Fibroblast of the aortic adventitia (primary cell): ENCODE results near the gene NPM3. TPM values are rescaled to one million over a fixed set of nuclear protein-coding genes. Genes with fewer than 3 reads are reported as not detected.

Experiments used
- DNase-seq: peaks from one replicate; pipeline ENCODE4 v3.0.0-alpha.2; 2010; ENCODE audit warnings: low read depth
- H3K4me3 ChIP-seq: 2 replicates; pipeline ENCODE4 v1.5.1; 2011; ENCODE audit warnings: low read depth, mild to moderate bottlenecking, control low read depth, low read length, moderate library complexity
- CTCF ChIP-seq: IDR thresholded peaks from 2 replicates; pipeline ENCODE4 v1.5.1; 2011; ENCODE audit warnings: mild to moderate bottlenecking, low read length, control low read depth, inconsistent platforms; ENCODE audit not compliant: insufficient read depth
- total RNA-seq: library from RNA; depleted of rRNA; stranded (reverse); fragments of >200 nt; gene quantifications from 2 replicates; pipeline ENCODE4 v1.2.3, GENCODE V29; 2012; ENCODE audit warnings: low replicate concordance

Gene NPM3
- total RNA-seq, 1 donor: 70.9 TPM

DNA sequence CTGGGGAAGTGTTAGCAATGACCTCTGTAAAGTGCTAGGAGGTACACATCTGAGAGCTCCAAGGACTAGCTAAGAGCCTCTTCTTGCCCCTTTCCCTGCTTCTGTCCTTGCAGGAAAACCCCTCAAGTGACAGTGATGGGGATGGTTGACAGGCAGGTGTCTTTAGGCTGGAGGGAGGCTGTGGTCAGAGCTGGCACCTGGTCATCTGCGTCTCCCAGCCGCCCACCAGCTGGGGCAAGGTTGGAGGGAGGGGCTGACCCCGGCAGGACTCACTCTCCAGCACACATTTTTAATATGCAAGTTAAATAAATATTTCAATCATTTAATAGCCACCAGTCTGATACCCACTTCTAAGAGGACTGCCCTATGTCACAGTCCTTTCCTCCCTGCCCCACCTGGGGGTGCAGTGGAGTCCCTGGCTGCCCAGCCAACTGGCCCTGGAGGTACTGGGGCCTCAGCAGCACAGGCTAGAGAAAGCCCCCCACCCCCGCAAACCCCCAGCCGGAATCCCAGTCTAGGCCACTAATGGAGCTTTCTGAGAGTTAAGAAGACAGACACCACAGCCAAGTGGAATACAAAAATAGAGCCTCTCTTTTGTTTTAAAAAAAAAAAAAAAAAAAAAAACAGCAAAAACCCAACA is 13.6 kb downstream of the NPM3 start:
- DNase-seq: no peak
- no peak overlapping the region for H3K4me3 ChIP-seq
- no peak for TF ChIP-seq CTCF

GRCh38 chr10:101768791-101769170 is 14.5 kb downstream of the NPM3 start:
- H3K4me3 ChIP-seq: no peak overlapping the region
- TF ChIP-seq CTCF: no peak
- no peak for DNase-seq

DNA sequence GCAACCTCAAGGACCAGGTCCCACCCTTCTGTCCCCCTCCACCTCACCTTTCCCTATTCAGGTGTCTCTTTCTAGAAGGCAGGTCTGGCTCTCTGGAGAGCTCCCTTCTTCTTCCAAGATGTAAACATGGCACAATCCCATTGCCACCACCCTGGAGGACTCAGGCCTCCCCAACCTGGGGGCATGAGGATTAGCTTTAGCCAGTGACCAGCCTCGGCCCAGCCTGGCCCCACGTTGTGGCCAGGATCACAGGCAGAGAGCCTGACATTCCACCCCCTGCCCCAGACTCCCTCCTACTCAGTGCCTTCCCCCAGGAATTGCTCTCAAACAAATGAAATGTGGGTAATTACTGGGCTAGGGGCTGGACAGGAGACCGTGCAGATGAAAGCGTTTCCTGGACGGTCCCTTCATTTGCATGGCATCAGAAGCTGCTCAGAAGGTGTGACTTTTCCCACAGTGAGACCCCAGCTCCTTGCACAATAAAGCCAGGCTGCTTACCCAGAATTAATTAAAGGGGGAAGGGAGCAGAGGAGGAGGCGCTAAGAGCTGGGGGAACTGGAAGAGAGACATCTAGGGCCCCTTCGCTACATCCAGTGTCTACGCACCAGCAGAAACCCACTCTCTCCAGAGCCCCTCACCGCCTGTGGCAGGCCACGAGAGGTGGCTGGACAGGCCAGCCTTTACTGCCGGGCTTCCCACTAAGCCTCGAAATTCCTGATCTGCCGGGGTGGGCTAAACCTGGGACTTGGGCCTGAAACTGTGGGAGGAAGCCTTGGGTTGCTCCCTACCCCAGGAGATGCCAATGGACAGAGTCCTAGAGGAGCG is 15.1 kb downstream of the NPM3 start:
- DNase-seq: no peak
- H3K4me3 ChIP-seq: no peak overlapping the region
- no peak for TF ChIP-seq CTCF

DNA sequence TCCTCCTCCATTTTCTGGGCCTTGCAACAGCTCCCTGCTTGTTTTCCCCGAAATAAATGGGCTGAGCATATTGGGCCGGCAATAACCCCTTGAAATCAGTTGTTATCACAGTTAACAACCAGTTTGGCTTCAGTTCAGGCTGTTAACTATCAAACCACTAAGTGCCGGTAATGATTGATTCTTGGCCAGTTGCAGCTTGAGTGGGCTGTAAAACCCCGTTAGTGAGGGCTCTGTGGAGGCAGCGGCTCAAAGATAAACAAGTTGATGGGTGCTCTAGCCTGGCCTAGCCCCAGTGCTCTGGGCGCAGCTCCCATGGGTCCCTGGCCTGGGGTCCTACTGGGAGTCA is 15.7 kb downstream of the NPM3 start:
- no peak overlapping the region for H3K4me3 ChIP-seq
- DNase-seq: no peak
- no peak for TF ChIP-seq CTCF

GRCh38 chr10:101766753-101767599 is 16.3 kb downstream of the NPM3 start:
- TF ChIP-seq CTCF: no peak
- no peak overlapping the region for H3K4me3 ChIP-seq
- DNase-seq: no peak

- no peak for TF ChIP-seq CTCF
- no peak overlapping the region for H3K4me3 ChIP-seq
- DNase-seq: no peak
These were observed 16.9 kb downstream of the NPM3 start for GRCh38 chr10:101766306-101766705.
